IPS-18a (cell line): Measurements from ENCODE around the gene HS3ST3B1.
A peak's percentile ranks its signal among the peaks of the same experiment; 100 is the strongest.

ENCODE experiments used
- H3K27ac ChIP-seq: one replicate; pipeline ENCODE4 v1.5.1; 2013; ENCODE audit warnings: low read length
- H3K27me3 ChIP-seq: one replicate; pipeline ENCODE4 v1.6.1; 2013; ENCODE audit warnings: mild to moderate bottlenecking, low read length; ENCODE audit not compliant: control insufficient read depth, insufficient read depth
- H3K36me3 ChIP-seq: one replicate; pipeline ENCODE4 v1.6.1; 2013; ENCODE audit warnings: low read depth, low read length; ENCODE audit not compliant: control insufficient read depth
- H3K4me1 ChIP-seq: one replicate; pipeline ENCODE4 v1.6.1; 2013; ENCODE audit warnings: low read depth, low read length; ENCODE audit not compliant: control insufficient read depth
- H3K4me3 ChIP-seq: one replicate; pipeline ENCODE4 v1.5.1; 2013; ENCODE audit warnings: low read length
- H3K9ac ChIP-seq: one replicate; pipeline ENCODE4 v1.6.1; 2013; ENCODE audit warnings: mild to moderate bottlenecking, low read length, moderate library complexity
- H3K9me3 ChIP-seq: one replicate; pipeline ENCODE4 v1.6.1; 2013; ENCODE audit warnings: low read depth, low read length; ENCODE audit not compliant: control insufficient read depth

Gene HS3ST3B1

GRCh38 chr17:14361945-14362508, 61.1 kb downstream of the HS3ST3B1 start:
- H3K36me3 ChIP-seq = no peaks in the 10 kb centered on the region
- no peak overlapping the region for H3K27ac ChIP-seq
- H3K4me1 ChIP-seq = no peaks in the 10 kb centered on the region

GRCh38 chr17:14366199-14366598, 65.3 kb downstream of the HS3ST3B1 start:
- no peaks in the 10 kb centered on the region for H3K4me1 ChIP-seq
- no peaks in the 10 kb centered on the region for H3K27me3 ChIP-seq
- no peaks in the 10 kb centered on the region for H3K9me3 ChIP-seq
- no peak overlapping the region for H3K9ac ChIP-seq
- H3K36me3 ChIP-seq = no peaks in the 10 kb centered on the region
- H3K4me3 ChIP-seq = no peak overlapping the region
- no peak overlapping the region for H3K27ac ChIP-seq

More at GRCh38 chr17:14361945-14362508, 61.1 kb downstream of the HS3ST3B1 start:
- Histone ChIP-seq H3K4me3 (no peak overlapping the region), H3K9me3 (no peaks in the 10 kb centered on the region), H3K9ac (no peak overlapping the region), H3K27me3 (no peaks in the 10 kb centered on the region)

- H3K27ac ChIP-seq = no peak overlapping the region
- H3K9me3 ChIP-seq = no peaks in the 10 kb centered on the region
- H3K27me3 ChIP-seq = no peaks in the 10 kb centered on the region
- H3K36me3 ChIP-seq = no peaks in the 10 kb centered on the region
- no peak overlapping the region for H3K4me3 ChIP-seq
- peaks cover 13% of the 10 kb centered on the region for H3K4me1 ChIP-seq
- H3K9ac ChIP-seq = no peak overlapping the region
These were observed 71.6 kb downstream of the HS3ST3B1 start for GRCh38 chr17:14372461-14372860.

- Histone ChIP-seq H3K27me3 (no peaks in the 10 kb centered on the region), H3K4me1 (peaks cover 13% of the 10 kb centered on the region), H3K4me3 (no peak overlapping the region), H3K9ac (peak overlapping the region; percentile 12), H3K9me3 (no peaks in the 10 kb centered on the region), H3K27ac (no peak overlapping the region), H3K36me3 (no peaks in the 10 kb centered on the region)
These were observed 72.2 kb downstream of the HS3ST3B1 start for GRCh38 chr17:14372905-14373613.

GRCh38 chr17:14373614-14374259, 72.9 kb downstream of the HS3ST3B1 start:
- H3K36me3 ChIP-seq = no peaks in the 10 kb centered on the region
- H3K9me3 ChIP-seq = no peaks in the 10 kb centered on the region
- H3K4me3 ChIP-seq = no peak overlapping the region
- H3K27ac ChIP-seq = no peak overlapping the region
- H3K4me1 ChIP-seq = peaks cover 13% of the 10 kb centered on the region
- H3K9ac ChIP-seq = peak overlapping the region; percentile 12
- H3K27me3 ChIP-seq = no peaks in the 10 kb centered on the region

GRCh38 chr17:14374268-14374667, 73.4 kb downstream of the HS3ST3B1 start:
- Histone ChIP-seq H3K4me1 (peaks cover 13% of the 10 kb centered on the region), H3K27me3 (no peaks in the 10 kb centered on the region), H3K4me3 (no peak overlapping the region), H3K36me3 (no peaks in the 10 kb centered on the region), H3K9me3 (no peaks in the 10 kb centered on the region), H3K9ac (no peak overlapping the region), H3K27ac (no peak overlapping the region)

- H3K27ac ChIP-seq = no peak overlapping the region
- H3K36me3 ChIP-seq = no peaks in the 10 kb centered on the region
- no peak overlapping the region for H3K9ac ChIP-seq
- H3K4me3 ChIP-seq = no peak overlapping the region
- no peaks in the 10 kb centered on the region for H3K27me3 ChIP-seq
- H3K4me1 ChIP-seq = peaks cover 13% of the 10 kb centered on the region
- H3K9me3 ChIP-seq = no peaks in the 10 kb centered on the region
These were observed 75.8 kb downstream of the HS3ST3B1 start for GRCh38 chr17:14376666-14377065.

GRCh38 chr17:14381606-14382005, 80.7 kb downstream of the HS3ST3B1 start:
- Histone ChIP-seq H3K27me3 (no peaks in the 10 kb centered on the region), H3K4me3 (no peak overlapping the region), H3K36me3 (no peaks in the 10 kb centered on the region), H3K27ac (no peak overlapping the region), H3K9ac (no peak overlapping the region), H3K4me1 (no peaks in the 10 kb centered on the region), H3K9me3 (no peaks in the 10 kb centered on the region)

GRCh38 chr17:14387036-14387435, 86.2 kb downstream of the HS3ST3B1 start:
- peaks cover 7% of the 10 kb centered on the region for H3K4me1 ChIP-seq
- no peak overlapping the region for H3K27ac ChIP-seq
- no peaks in the 10 kb centered on the region for H3K36me3 ChIP-seq
- no peak overlapping the region for H3K9ac ChIP-seq
- no peaks in the 10 kb centered on the region for H3K9me3 ChIP-seq
- H3K27me3 ChIP-seq = no peaks in the 10 kb centered on the region
- H3K4me3 ChIP-seq = no peak overlapping the region

GRCh38 chr17:14389681-14390080, 88.8 kb downstream of the HS3ST3B1 start:
- Histone ChIP-seq H3K27me3 (no peaks in the 10 kb centered on the region), H3K9me3 (no peaks in the 10 kb centered on the region), H3K4me3 (no peak overlapping the region), H3K4me1 (peaks cover 7% of the 10 kb centered on the region), H3K9ac (no peak overlapping the region), H3K36me3 (no peaks in the 10 kb centered on the region), H3K27ac (no peak overlapping the region)

- Histone ChIP-seq H3K27ac (no peak overlapping the region), H3K9me3 (no peaks in the 10 kb centered on the region), H3K36me3 (no peaks in the 10 kb centered on the region), H3K4me1 (peaks cover 7% of the 10 kb centered on the region), H3K4me3 (no peak overlapping the region), H3K27me3 (no peaks in the 10 kb centered on the region), H3K9ac (no peak overlapping the region)
These were observed 92.8 kb downstream of the HS3ST3B1 start for GRCh38 chr17:14393723-14394122.

- Histone ChIP-seq H3K9ac (no peak overlapping the region), H3K27me3 (no peaks in the 10 kb centered on the region), H3K9me3 (no peaks in the 10 kb centered on the region), H3K4me3 (no peak overlapping the region), H3K27ac (no peak overlapping the region), H3K4me1 (no peaks in the 10 kb centered on the region), H3K36me3 (no peaks in the 10 kb centered on the region)
These were observed 94.4 kb downstream of the HS3ST3B1 start for GRCh38 chr17:14395255-14395654.
